HepG2 (cell line): Measurements from ENCODE around the gene MACROD2. TPM values are rescaled to one million over a fixed set of nuclear protein-coding genes. Genes with fewer than 3 reads are reported as not detected.

Experiments used
- ATAC-seq: fragments of 200-7000 bp; cut with Tn5 transposase; 3 replicates; pipeline ENCODE4 v1.9.1; 2020; ENCODE audit warnings: mild to moderate bottlenecking, moderate library complexity
- BruUV-seq: library from RNA; stranded (reverse); fragments of 400-500 nt; replicated peaks from 2 replicates; lab custom pipeline; 2021; lab: Mats Ljungman, UMichigan
- CTCF ChIA-PET: fragments of 300-600 bp; formaldehyde crosslinking; extraction: SDS; loops from one replicate; lab custom pipeline; 2021; ENCODE audit warnings: low total read pairs, inconsistent platforms, low intra/inter-chr PET ratio; lab: Yijun Ruan, JAX
- POLR2A ChIA-PET: fragments of 350-600 bp; sonication (Branson Sonifier 250); formaldehyde crosslinking; loops from one replicate; lab custom pipeline; 2020; ENCODE audit warnings: antibody characterized with exemption, inconsistent platforms; lab: Yijun Ruan, JAX
- DNase-seq: peaks from one replicate; pipeline ENCODE4 v3.0.0-alpha.2; 2015; ENCODE audit warnings: low spot score
- FAIRE-seq: peaks from 3 replicates; lab custom pipeline; 2011; peaks lifted over from hg19 to GRCh38; lab: Jason Lieb, UNC
- H2AFZ ChIP-seq: one replicate; pipeline ENCODE4 v1.6.1; 2011; ENCODE audit warnings: low read length, inconsistent platforms
- H3K27ac ChIP-seq: fragments of 300-600 bp; 3 replicates; pipeline ENCODE4 v1.8.0; 2011; ENCODE audit warnings: mixed run types, mild to moderate bottlenecking, mixed read lengths, low read length, inconsistent platforms; ENCODE audit not compliant: insufficient read depth; ENCODE audit errors: extremely low read length
- H3K27me3 ChIP-seq, 2 experiments: fragments of 200-600 bp in 1 of 2; 2 replicates in 1 of 2; 3 replicates in 1 of 2; pipeline versions ENCODE4 v1.6.0 to v1.8.0; 2011; ENCODE audit warnings: low read length in 2 of 2, mild to moderate bottlenecking in 2 of 2, moderate library complexity in 2 of 2, inconsistent platforms in 1 of 2; ENCODE audit not compliant: insufficient read depth in 2 of 2, control insufficient read depth in 1 of 2
- H3K36me3 ChIP-seq, 2 experiments: fragments of 200-600 bp in 1 of 2; replicated peaks in 1 of 2; 2 replicates in 1 of 2; 3 replicates in 1 of 2; pipeline versions ENCODE4 v1.5.1 to v1.8.0; 2011; ENCODE audit warnings: low read length in 2 of 2, inconsistent platforms in 1 of 2; ENCODE audit not compliant: insufficient read depth in 2 of 2, control insufficient read depth in 1 of 2
- H3K4me1 ChIP-seq: 2 replicates; pipeline ENCODE4 v1.5.1; 2012; ENCODE audit warnings: low read length, inconsistent platforms; ENCODE audit not compliant: insufficient read depth
- H3K4me2 ChIP-seq: 2 replicates; pipeline ENCODE4 v1.6.0; 2011; ENCODE audit warnings: low read depth, low read length, inconsistent platforms
- H3K4me3 ChIP-seq, 3 experiments: fragments of 200-600 bp in 1 of 3; sonication (generic), shearing (Covaris generic) in 1 of 3; replicated peaks in 1 of 3; 2 replicates each; pipeline ENCODE4 v1.5.1; 2011 to 2016; ENCODE audit warnings: low read length in 3 of 3, inconsistent platforms in 2 of 3, low read depth in 2 of 3, mild to moderate bottlenecking in 2 of 3, control low read depth in 1 of 3, mixed read lengths in 1 of 3; ENCODE audit not compliant: insufficient read depth in 1 of 3
- H3K79me2 ChIP-seq: one replicate; pipeline ENCODE4 v1.6.1; 2011; ENCODE audit warnings: low read length, inconsistent platforms; ENCODE audit not compliant: insufficient read depth
- H3K9ac ChIP-seq: 2 replicates; pipeline ENCODE4 v1.6.0; 2011; ENCODE audit warnings: mild to moderate bottlenecking, low read depth, low read length, inconsistent platforms; ENCODE audit not compliant: insufficient read depth
- H3K9me3 ChIP-seq: 2 replicates; pipeline ENCODE4 v1.5.1; 2012; ENCODE audit warnings: mild to moderate bottlenecking, low read length
- H4K20me1 ChIP-seq: 2 replicates; pipeline ENCODE4 v1.6.0; 2011; ENCODE audit warnings: inconsistent platforms, mild to moderate bottlenecking, low read length, moderate library complexity; ENCODE audit not compliant: insufficient read depth
- CREB1 ChIP-seq, 2 experiments: fragments of 450-650 bp in 1 of 2; IDR thresholded peaks; 2 replicates each; pipeline ENCODE4 v1.6.1; 2016 to 2017; ENCODE audit warnings: control low read depth in 1 of 2, mild to moderate bottlenecking in 1 of 2, missing compliant biosample characterization in 1 of 2, missing genetic modification characterization in 1 of 2
- EHMT2 ChIP-seq: fragments of 200-600 bp; sonication (generic); IDR thresholded peaks from 2 replicates; pipeline ENCODE4 v1.7.0; 2017; ENCODE audit warnings: antibody characterized with exemption, low read depth, low read length, borderline replicate concordance
- HMGXB4 ChIP-seq, 2 experiments: sonication (generic) in 1 of 2; formaldehyde crosslinking in 1 of 2; IDR thresholded peaks; 2 replicates each; pipeline versions ENCODE4 v1.4.0 to v1.6.1; 2018 to 2020; ENCODE audit warnings: missing genetic modification reagents in 2 of 2, borderline replicate concordance in 1 of 2, low read depth in 1 of 2, mild to moderate bottlenecking in 1 of 2, missing biosample characterization in 1 of 2
- MAFF ChIP-seq: IDR thresholded peaks from 2 replicates; pipeline ENCODE4 v1.6.1; 2011; ENCODE audit warnings: low read depth, low read length, improper control_type of control experiment
- MAFK ChIP-seq, 2 experiments: IDR thresholded peaks in 1 of 2; conservative IDR thresholded peaks in 1 of 2; 2 replicates each; pipeline ENCODE4 v1.6.1; 2011; ENCODE audit warnings: improper control_type of control experiment in 2 of 2, low read length in 2 of 2
- MATR3 ChIP-seq: sonication (generic); formaldehyde crosslinking; IDR thresholded peaks from 2 replicates; pipeline ENCODE4 v1.4.0; 2020; ENCODE audit warnings: missing genetic modification reagents
- WGBS: methylation state at CpG from one replicate; pipeline ENCODE4 v1.1.6; 2017; ENCODE audit warnings: low lambda C conversion rate; 5-methylcytosine and 5-hydroxymethylcytosine counted together
- in situ Hi-C: cut with HindIII; loops from 2 replicates; pipeline ENCODE4 v1.10.0; 2017; ENCODE audit warnings: low pct_unique_long_range_greater_than_20kb; ENCODE audit not compliant: extremely low pct_ligation_motif_present
- intact Hi-C: fragments of 100-400 bp; cut with micrococcal nuclease; formaldehyde crosslinking; loops from one replicate; pipeline ENCODE4 v1.10.0; 2022; ENCODE audit not compliant: unreplicated experiment
- polyA plus RNA-seq, 8 experiments: library from polyadenylated mRNA; depleted of rRNA in 3 of 8; stranded (reverse) in 7 of 8; unstranded in 1 of 8; fragments of >200 nt; fragmentation: Illumina TruSeq in 4 of 8; extraction: Trizol in 4 of 8; gene quantifications; 2 replicates each; pipeline versions ENCODE4 v1.2.1 to v1.2.3, GENCODE V29; 2011 to 2016; ENCODE audit warnings: low read depth in 4 of 8, missing spikeins in 1 of 8, mixed read lengths in 1 of 8; ENCODE audit not compliant: insufficient read depth in 1 of 8
- total RNA-seq, 5 experiments: library from RNA; depleted of rRNA; stranded (reverse); fragments of >200 nt; fragmentation: Illumina TruSeq; extraction: Trizol; gene quantifications; 2 replicates each; pipeline ENCODE4 v1.2.3, GENCODE V29; 2016; ENCODE audit warnings: low read depth in 1 of 5

Gene MACROD2
- total and polyA plus RNA-seq, 2 of the 13 experiments (the other 11 are each of a cell fraction or from before 2014, with no cell fraction given) = 0.13 to 0.51 TPM

- no peak for TF ChIP-seq MATR3 (CRISPR knock-in tag)
Measured at GRCh38 chr20:15555913-15556312, 1560.6 kb downstream of the MACROD2 start (continued).

GRCh38 chr20:15556869-15557268, 1561.6 kb downstream of the MACROD2 start:
- CTCF ChIA-PET = no interaction called here
- BruUV-seq = no TSS peak
- H3K27me3 ChIP-seq = no peaks in the 10 kb centered on the region

More at GRCh38 chr20:15556869-15557268, 1561.6 kb downstream of the MACROD2 start:
- DNase-seq = no peak
- Histone ChIP-seq H2AFZ (no peak overlapping the region), H3K36me3 (no peaks in the 10 kb centered on the region), H3K79me2 (no peaks in the 10 kb centered on the region), H3K27ac (no peak overlapping the region), H3K9me3 (peaks cover 91% of the 10 kb centered on the region), H3K4me2 (no peak overlapping the region), H3K4me1 (no peaks in the 10 kb centered on the region), H3K9ac (no peak overlapping the region), H4K20me1 (no peaks in the 10 kb centered on the region), H3K4me3 (no peak overlapping the region)
- intact Hi-C loops = no loop called here
- TF ChIP-seq EHMT2 = no peak
- TF ChIP-seq HMGXB4 (CRISPR knock-in tag; IDR thresholded peaks at IDR 0.05; ENCODE audit: borderline replicate concordance in 1 of 2, low read depth in 1 of 2) = no peak
- TF ChIP-seq MAFK (conservative IDR thresholded peaks at IDR 0.05 in 1 of 2, IDR thresholded peaks at IDR 0.05 in 1 of 2; ENCODE audit: low read length in 2 of 2) = peak; percentile 83 to 91
- TF ChIP-seq MAFF = peak; percentile 82
- TF ChIP-seq CREB1 (IDR thresholded peaks at IDR 0.05) = peak; percentile 28; the same call in 1 of the 2 replicates
- no peak for TF ChIP-seq CREB1 (CRISPR knock-in tag; IDR thresholded peaks at IDR 0.05)
- no peak for ATAC-seq
- POLR2A ChIA-PET = no interaction called here
- WGBS = 2% methylated on average over 1 of the region's 1 CpG
- no peak for FAIRE-seq
- in situ Hi-C loops = no loop called here
